ENCODE measurements around the gene DDX28.
"Not testable (repeated sequence)": the region's sequence is repeated elsewhere in the genome, so short reads cannot be mapped to it uniquely, and the experiment has no call there.

DDX28 gene

DNA sequence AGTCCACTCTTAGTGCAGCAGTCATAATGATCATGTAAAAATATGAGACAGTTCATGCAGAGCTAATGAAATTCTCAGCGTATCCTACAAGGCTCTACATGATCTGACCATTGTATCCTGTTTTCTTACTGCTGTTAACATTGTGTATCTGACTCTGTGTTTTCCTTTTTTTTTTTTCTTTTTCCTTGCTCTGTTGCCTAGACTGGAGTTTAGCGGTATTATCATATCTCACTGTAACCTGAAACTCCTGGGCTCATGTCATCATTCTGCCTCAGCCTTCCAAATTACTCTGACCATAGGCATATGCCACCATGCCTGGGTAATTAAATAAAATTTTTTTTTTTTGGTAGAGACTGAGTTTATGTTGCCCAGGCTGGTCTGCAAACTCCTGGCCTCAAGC, 12.2 kb upstream of the DDX28 start:
- TF ChIP-seq, protein P1, sequence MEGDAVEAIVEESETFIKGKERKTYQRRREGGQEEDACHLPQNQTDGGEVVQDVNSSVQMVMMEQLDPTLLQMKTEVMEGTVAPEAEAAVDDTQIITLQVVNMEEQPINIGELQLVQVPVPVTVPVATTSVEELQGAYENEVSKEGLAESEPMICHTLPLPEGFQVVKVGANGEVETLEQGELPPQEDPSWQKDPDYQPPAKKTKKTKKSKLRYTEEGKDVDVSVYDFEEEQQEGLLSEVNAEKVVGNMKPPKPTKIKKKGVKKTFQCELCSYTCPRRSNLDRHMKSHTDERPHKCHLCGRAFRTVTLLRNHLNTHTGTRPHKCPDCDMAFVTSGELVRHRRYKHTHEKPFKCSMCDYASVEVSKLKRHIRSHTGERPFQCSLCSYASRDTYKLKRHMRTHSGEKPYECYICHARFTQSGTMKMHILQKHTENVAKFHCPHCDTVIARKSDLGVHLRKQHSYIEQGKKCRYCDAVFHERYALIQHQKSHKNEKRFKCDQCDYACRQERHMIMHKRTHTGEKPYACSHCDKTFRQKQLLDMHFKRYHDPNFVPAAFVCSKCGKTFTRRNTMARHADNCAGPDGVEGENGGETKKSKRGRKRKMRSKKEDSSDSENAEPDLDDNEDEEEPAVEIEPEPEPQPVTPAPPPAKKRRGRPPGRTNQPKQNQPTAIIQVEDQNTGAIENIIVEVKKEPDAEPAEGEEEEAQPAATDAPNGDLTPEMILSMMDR (IDR thresholded peaks at IDR 0.05; ENCODE audit: insufficient read depth, missing control alignments): no peak
- FAIRE-seq: no peak
- DNase-seq (ENCODE audit: insufficient read length, low spot score): no peak

- no peak for DNase-seq (ENCODE audit: insufficient read length, low spot score)
- FAIRE-seq: no peak
- TF ChIP-seq, protein P1 (IDR thresholded peaks at IDR 0.05; ENCODE audit: insufficient read depth, missing control alignments): no peak
Observed at GRCh38 chr16:68033101-68033500, 10.1 kb upstream of the DDX28 start.

DNA sequence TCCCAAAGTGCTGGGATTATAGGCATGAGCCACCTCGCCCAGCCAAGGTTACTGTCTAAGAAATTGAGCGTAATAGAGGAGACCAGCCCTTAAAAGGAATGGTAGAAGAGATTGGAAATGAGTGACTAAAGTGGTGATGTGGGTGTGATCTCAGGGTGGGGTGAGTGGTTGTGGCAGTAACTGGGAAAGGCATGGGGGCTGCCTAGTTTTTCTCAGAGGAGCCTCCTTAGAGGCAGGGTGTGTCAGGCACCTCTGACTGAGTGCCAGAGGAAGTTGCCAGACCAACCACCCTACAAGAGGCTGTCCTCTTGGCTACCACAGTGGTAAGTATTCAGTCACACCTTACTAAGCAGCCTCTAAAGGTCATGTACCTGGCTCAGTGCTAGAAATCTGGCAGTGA, 8.9 kb upstream of the DDX28 start:
- TF ChIP-seq, protein P1 (IDR thresholded peaks at IDR 0.05; ENCODE audit: insufficient read depth, missing control alignments): no peak
- FAIRE-seq: no peak
- DNase-seq (ENCODE audit: insufficient read length, low spot score): no peak

DNA sequence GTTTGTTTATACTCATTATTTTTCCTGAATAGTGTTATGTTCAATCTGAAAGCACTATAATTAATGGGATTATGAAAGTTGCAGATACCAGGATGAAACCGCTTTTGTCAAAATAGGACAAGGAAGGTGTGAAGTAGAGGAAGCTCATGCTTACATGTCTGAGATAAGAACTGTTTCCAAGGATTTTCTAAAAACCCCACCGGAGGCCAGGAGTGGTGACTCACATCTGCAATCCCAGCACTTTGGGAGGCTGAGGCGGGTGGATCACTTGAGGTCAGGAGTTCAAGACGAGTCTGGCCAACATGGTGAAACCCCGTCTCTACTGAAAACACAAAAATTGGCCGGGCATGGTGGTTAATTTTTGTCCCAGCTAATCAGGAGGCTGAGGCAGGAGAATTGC, 7.1 kb upstream of the DDX28 start:
- FAIRE-seq: not testable (repeated sequence)

DNA sequence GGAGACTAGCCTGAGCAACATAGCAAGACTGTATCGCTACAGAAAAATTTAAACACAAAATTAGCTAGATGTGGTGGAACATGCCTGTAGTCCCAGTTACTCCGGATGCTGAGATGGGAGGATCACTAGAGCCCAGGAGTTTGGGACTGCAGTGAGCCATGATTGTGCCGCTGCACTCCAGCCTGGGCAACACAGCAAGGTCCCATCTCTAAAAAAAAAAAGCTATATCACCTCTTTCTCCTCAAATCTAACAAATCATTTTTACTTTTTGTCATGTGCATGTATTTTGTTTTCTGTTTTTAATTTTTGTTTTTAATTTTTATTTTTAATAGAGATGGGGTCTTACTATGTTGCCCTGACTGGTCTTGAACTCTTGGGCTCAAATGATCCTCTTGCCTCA, 6.0 kb upstream of the DDX28 start:
- TF ChIP-seq, protein P1 (IDR thresholded peaks at IDR 0.05; ENCODE audit: insufficient read depth, missing control alignments): no peak
- FAIRE-seq: no peak
- no peak for DNase-seq (ENCODE audit: insufficient read length, low spot score)

More for the DNA sequence above, 7.1 kb upstream of the DDX28 start:
- DNase-seq (ENCODE audit: insufficient read length, low spot score): not testable (repeated sequence)

- DNase-seq (ENCODE audit: insufficient read length, low spot score): no peak
Observed at GRCh38 chr16:68022278-68022727, 729 bp downstream of the DDX28 start.

DNA sequence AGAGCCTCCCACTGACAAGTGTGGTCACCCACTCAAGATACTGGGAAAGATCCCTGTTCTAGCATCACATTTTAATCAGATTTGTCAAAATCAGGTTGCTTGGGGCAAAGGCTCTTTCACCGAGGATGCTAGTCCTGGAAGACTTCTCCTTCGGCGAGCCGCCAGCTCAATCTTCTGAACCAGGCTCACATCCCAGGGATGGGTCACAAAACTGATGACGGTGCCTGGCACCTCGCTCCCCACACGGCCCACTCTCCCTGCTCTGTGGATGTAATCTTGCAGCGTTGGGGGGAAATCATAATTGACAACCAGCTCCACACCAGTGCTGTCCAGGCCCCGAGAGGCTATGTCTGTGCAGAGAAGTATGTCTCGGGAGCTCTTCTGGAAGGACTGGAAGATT, 1.5 kb downstream of the DDX28 start:
- TF ChIP-seq, protein P1 (IDR thresholded peaks at IDR 0.05; ENCODE audit: insufficient read depth, missing control alignments): no peak
- no peak for DNase-seq (ENCODE audit: insufficient read length, low spot score)
- FAIRE-seq: no peak

More at GRCh38 chr16:68022278-68022727, 729 bp downstream of the DDX28 start:
- no peak for FAIRE-seq
- TF ChIP-seq, protein P1 (IDR thresholded peaks at IDR 0.05; ENCODE audit: insufficient read depth, missing control alignments): no peak

DNA sequence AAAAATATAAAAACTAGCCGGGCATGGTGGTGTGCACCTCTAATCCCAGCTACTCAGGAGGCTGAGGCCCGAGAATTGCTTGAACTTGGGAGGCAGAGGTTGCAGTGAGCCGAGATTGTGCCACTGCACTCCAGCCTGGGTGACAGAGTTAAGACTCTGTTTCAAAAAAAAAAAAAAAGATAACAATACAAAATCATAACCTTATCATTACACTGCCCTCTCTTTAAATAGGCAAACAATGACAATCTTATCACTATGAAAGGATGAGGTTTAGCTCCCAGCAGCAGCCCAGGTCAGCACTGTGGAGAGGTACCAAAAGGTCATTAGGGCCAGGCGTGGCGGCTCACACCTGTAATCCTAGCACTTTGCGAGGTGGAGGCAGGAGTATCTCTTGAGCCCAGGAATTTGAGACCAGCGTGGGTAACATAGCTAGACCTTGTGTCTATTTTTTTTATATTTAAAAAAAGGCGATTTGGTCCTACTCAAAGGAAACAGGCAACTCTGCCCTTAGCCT, 3.8 kb downstream of the DDX28 start:
- TF ChIP-seq, protein P1 (IDR thresholded peaks at IDR 0.05; ENCODE audit: insufficient read depth, missing control alignments): no peak
- FAIRE-seq: no peak
- DNase-seq (ENCODE audit: insufficient read length, low spot score): no peak
